Kidney capillary endothelial cell (primary cell): ENCODE data around the gene PRPF40A.

Experiments
- DNase-seq: peaks from one replicate; pipeline ENCODE4 v3.0.0-alpha.2; 2018; ENCODE audit warnings: low spot score

The PRPF40A gene

GRCh38 chr2:152718076-152718908 lies 1.0 kb upstream of the PRPF40A start, which contains the start of gene ARL6IP6:
TSS of gene ARL6IP6 (plus strand) at chr2:152718620. CDS start at chr2:152718625, 5 bp downstream.
- DNase-seq = peak; percentile 85

GRCh38 chr2:152716805-152717227 lies 445 bp downstream of the PRPF40A start:
- DNase-seq = no peak

- DNase-seq = peak; percentile 53
Observed at GRCh38 chr2:152715854-152716428, 1.3 kb downstream of the PRPF40A start.

- no peak for DNase-seq
Observed at GRCh38 chr2:152715112-152715511, 2.1 kb downstream of the PRPF40A start.

GRCh38 chr2:152710713-152711112 lies 6.5 kb downstream of the PRPF40A start:
- no peak for DNase-seq

GRCh38 chr2:152708742-152709141 lies 8.5 kb downstream of the PRPF40A start:
- DNase-seq = no peak

- DNase-seq = no peak
Observed at GRCh38 chr2:152706477-152707021, 10.7 kb downstream of the PRPF40A start.

- DNase-seq = no peak
Observed at GRCh38 chr2:152701198-152701597, 16.1 kb downstream of the PRPF40A start.

GRCh38 chr2:152696476-152696875 lies 20.8 kb downstream of the PRPF40A start:
- DNase-seq = no peak

GRCh38 chr2:152695763-152696162 lies 21.5 kb downstream of the PRPF40A start:
- DNase-seq = no peak

- DNase-seq = peak; percentile 18
Observed at GRCh38 chr2:152694161-152694661, 23.1 kb downstream of the PRPF40A start.

- no peak for DNase-seq
Observed at GRCh38 chr2:152693033-152693432, 24.2 kb downstream of the PRPF40A start.

GRCh38 chr2:152686321-152686720 lies 30.9 kb downstream of the PRPF40A start:
- no peak for DNase-seq

GRCh38 chr2:152683400-152683799 lies 33.9 kb downstream of the PRPF40A start:
- DNase-seq = no peak

GRCh38 chr2:152682663-152683062 lies 34.6 kb downstream of the PRPF40A start:
- DNase-seq = no peak

GRCh38 chr2:152678808-152679207 lies 38.5 kb downstream of the PRPF40A start:
- no peak for DNase-seq

- DNase-seq = no peak
Observed at GRCh38 chr2:152676461-152676860, 40.8 kb downstream of the PRPF40A start.

GRCh38 chr2:152674334-152674733 lies 42.9 kb downstream of the PRPF40A start:
- DNase-seq = no peak

- DNase-seq = no peak
Observed at GRCh38 chr2:152664725-152665124, 52.5 kb downstream of the PRPF40A start.

- DNase-seq = no peak
Observed at GRCh38 chr2:152661076-152661475, 56.2 kb downstream of the PRPF40A start.

- DNase-seq = no peak
Observed at GRCh38 chr2:152658221-152658620, 59.0 kb downstream of the PRPF40A start.

GRCh38 chr2:152657043-152657442 lies 60.2 kb downstream of the PRPF40A start:
- DNase-seq = no peak

- DNase-seq = no peak
Observed at GRCh38 chr2:152655880-152656279, 61.4 kb downstream of the PRPF40A start.
